OCI-LY7 (cell line): ENCODE measurements around the gene ADCY9.

Experiments used
- CTCF ChIP-seq: fragments of 200-600 bp; sonication (generic); conservative IDR thresholded peaks from 2 replicates; pipeline ENCODE4 v1.5.1; 2014; ENCODE audit warnings: mild to moderate bottlenecking, antibody characterized with exemption, low read length, moderate library complexity, mixed read lengths
- EZH2phosphoT487 ChIP-seq: fragments of 200-600 bp; sonication (generic); IDR thresholded peaks from 2 replicates; pipeline ENCODE4 v1.6.1; 2018; ENCODE audit warnings: low read depth, borderline replicate concordance, mild to moderate bottlenecking, mixed run types, antibody characterized with exemption, low read length, moderate library complexity, mixed read lengths

- TF ChIP-seq CTCF (no peak), EZH2phosphoT487 (no peak)
Observed at GRCh38 chr16:4002121-4002520, 114.1 kb downstream of the ADCY9 start.
